Measurements from ENCODE around the gene SMAD2.

SMAD2 gene

GRCh38 chr18:47893047-47893446 is 37.4 kb downstream of the SMAD2 start:
- Histone ChIP-seq H3K4me2 (ENCODE audit: low read length) (no peak overlapping the region), H3K9me2 (ENCODE audit: low read depth, low read length) (no peaks in the 10 kb centered on the region), H3K4me3 (ENCODE audit: low read depth, low read length, poor library complexity, severe bottlenecking) (no peak overlapping the region), H3K9me3 (ENCODE audit: low read length) (no peaks in the 10 kb centered on the region), H3K27ac (ENCODE audit: low read depth, low read length, poor library complexity, severe bottlenecking) (no peak overlapping the region), H3K9ac (ENCODE audit: low read length) (no peak overlapping the region), H3K27me3 (ENCODE audit: insufficient read depth, low read length) (no peaks in the 10 kb centered on the region), H3F3A (ENCODE audit: insufficient read depth, low read length) (no peaks in the 10 kb centered on the region), H3K4me1 (ENCODE audit: insufficient read depth, low read length, severe bottlenecking) (no peaks in the 10 kb centered on the region), H3K79me2 (ENCODE audit: insufficient read depth, low read length) (peaks cover 20% of the 10 kb centered on the region), H2AFZ (ENCODE audit: low read length) (no peak overlapping the region), H4K20me1 (ENCODE audit: insufficient read depth, low read length) (no peaks in the 10 kb centered on the region), H3K36me3 (ENCODE audit: insufficient read depth, low read length) (peaks cover 51% of the 10 kb centered on the region)
- TF ChIP-seq EZH2 (IDR thresholded peaks at IDR 0.05; ENCODE audit: borderline replicate concordance, low read length) (no peak), CTCF (IDR thresholded peaks at IDR 0.05; ENCODE audit: low read length) (no peak)

- peaks cover 54% of the 10 kb centered on the region for H3K36me3 ChIP-seq (ENCODE audit: insufficient read depth, low read length)
Observed at GRCh38 chr18:47888156-47888555, 42.3 kb downstream of the SMAD2 start.

GRCh38 chr18:47887227-47887626 is 43.2 kb downstream of the SMAD2 start:
- Histone ChIP-seq H3K9me2 (ENCODE audit: low read depth, low read length) (no peaks in the 10 kb centered on the region), H3K27ac (ENCODE audit: low read depth, low read length, poor library complexity, severe bottlenecking) (no peak overlapping the region), H4K20me1 (ENCODE audit: insufficient read depth, low read length) (no peaks in the 10 kb centered on the region), H2AFZ (ENCODE audit: low read length) (no peak overlapping the region), H3K36me3 (ENCODE audit: insufficient read depth, low read length) (peaks cover 63% of the 10 kb centered on the region), H3F3A (ENCODE audit: insufficient read depth, low read length) (no peaks in the 10 kb centered on the region), H3K4me2 (ENCODE audit: low read length) (no peak overlapping the region), H3K4me3 (ENCODE audit: low read depth, low read length, poor library complexity, severe bottlenecking) (no peak overlapping the region), H3K4me1 (ENCODE audit: insufficient read depth, low read length, severe bottlenecking) (peaks cover 4% of the 10 kb centered on the region), H3K27me3 (ENCODE audit: insufficient read depth, low read length) (no peaks in the 10 kb centered on the region), H3K79me2 (ENCODE audit: insufficient read depth, low read length) (0 out of 2 replicates have a peak, but pooled peaks cover 4% of the 10 kb centered on the region), H3K9me3 (ENCODE audit: low read length) (no peaks in the 10 kb centered on the region), H3K9ac (ENCODE audit: low read length) (no peak overlapping the region)
- TF ChIP-seq CTCF (IDR thresholded peaks at IDR 0.05; ENCODE audit: low read length) (no peak), EZH2 (IDR thresholded peaks at IDR 0.05; ENCODE audit: borderline replicate concordance, low read length) (no peak)

More at GRCh38 chr18:47888156-47888555, 42.3 kb downstream of the SMAD2 start:
- Histone ChIP-seq H3K9ac (ENCODE audit: low read length) (no peak overlapping the region), H3K27me3 (ENCODE audit: insufficient read depth, low read length) (no peaks in the 10 kb centered on the region), H3K27ac (ENCODE audit: low read depth, low read length, poor library complexity, severe bottlenecking) (no peak overlapping the region), H4K20me1 (ENCODE audit: insufficient read depth, low read length) (no peaks in the 10 kb centered on the region), H3K4me3 (ENCODE audit: low read depth, low read length, poor library complexity, severe bottlenecking) (no peak overlapping the region), H3K4me1 (ENCODE audit: insufficient read depth, low read length, severe bottlenecking) (peaks cover 4% of the 10 kb centered on the region), H3F3A (ENCODE audit: insufficient read depth, low read length) (no peaks in the 10 kb centered on the region), H3K9me2 (ENCODE audit: low read depth, low read length) (no peaks in the 10 kb centered on the region), H3K79me2 (ENCODE audit: insufficient read depth, low read length) (0 out of 2 replicates have a peak, but pooled peaks cover 4% of the 10 kb centered on the region), H3K9me3 (ENCODE audit: low read length) (no peaks in the 10 kb centered on the region), H2AFZ (ENCODE audit: low read length) (no peak overlapping the region), H3K4me2 (ENCODE audit: low read length) (no peak overlapping the region)
- TF ChIP-seq CTCF (IDR thresholded peaks at IDR 0.05; ENCODE audit: low read length) (no peak), EZH2 (IDR thresholded peaks at IDR 0.05; ENCODE audit: borderline replicate concordance, low read length) (no peak)
